Sigmoid colon (tissue), 7 donors: Measurements from ENCODE around the gene IER3IP1. TPM values are rescaled to one million over a fixed set of nuclear protein-coding genes. Genes with fewer than 3 reads are reported as not detected.
A peak's percentile ranks its signal among the peaks of the same experiment; 100 is the strongest.

Experiments
- DNase-seq: peaks from one replicate; pipeline ENCODE4 v3.0.0-alpha.2; 2019
- H3K27ac ChIP-seq, 4 donors: fragments of 200-600 bp; sonication (generic); one replicate each; pipeline ENCODE4 v1.5.1; 2016 to 2019; ENCODE audit warnings: mild to moderate bottlenecking in 1 of 4
- H3K27me3 ChIP-seq, 3 donors: fragments of 200-600 bp; sonication (generic); one replicate each; pipeline ENCODE4 v1.5.1; 2019; ENCODE audit warnings: mild to moderate bottlenecking in 1 of 3
- H3K36me3 ChIP-seq, 4 donors: fragments of 200-600 bp; sonication (generic); one replicate each; pipeline ENCODE4 v1.5.1; 2016 to 2019
- H3K4me1 ChIP-seq, 4 donors: fragments of 200-600 bp; sonication (generic); one replicate each; pipeline ENCODE4 v1.5.1; 2017 to 2019
- H3K4me3 ChIP-seq, 4 donors: fragments of 200-600 bp; sonication (generic); one replicate each; pipeline ENCODE4 v1.5.1; 2017 to 2019; ENCODE audit warnings: mild to moderate bottlenecking in 2 of 4, moderate library complexity in 1 of 4
- H3K9me3 ChIP-seq, 4 donors: fragments of 200-600 bp in 3 of 4; sonication (generic) in 3 of 4; one replicate each; pipeline versions ENCODE4 v1.5.1 to v1.6.1; 2013 to 2019
- EP300 ChIP-seq, 4 donors: sonication (generic); formaldehyde crosslinking; IDR thresholded peaks; one replicate each; pipeline ENCODE4 v1.6.1; 2017; ENCODE audit warnings: antibody characterized with exemption in 4 of 4
- POLR2A ChIP-seq, 2 donors: fragments of 450-650 bp; IDR thresholded peaks; one replicate each; pipeline ENCODE4 v1.6.1; 2016; ENCODE audit warnings: antibody characterized with exemption in 2 of 2, mild to moderate bottlenecking in 2 of 2, moderate library complexity in 2 of 2
- POLR2AphosphoS5 ChIP-seq, 4 donors: sonication (generic); formaldehyde crosslinking; IDR thresholded peaks; one replicate each; pipeline ENCODE4 v1.6.1; 2017; ENCODE audit warnings: antibody characterized with exemption in 4 of 4
- WGBS, 2 donors: extraction: QIAGEN DNeasy Blood & Tissue Kit; methylation state at CpG; one replicate each; pipeline ENCODE4 v1.1.7; 2013; 5-methylcytosine and 5-hydroxymethylcytosine counted together
- intact Hi-C: fragments of 100-400 bp; cut with DNase I; formaldehyde crosslinking; loops from one replicate; pipeline ENCODE4 v1.15.1; 2023
- polyA plus RNA-seq, 3 donors: library from polyadenylated mRNA; stranded (reverse); fragments of 200-250 nt; gene quantifications; one replicate each; pipeline ENCODE4 v1.2.3, GENCODE V29; 2013
- total RNA-seq, 4 donors: library from RNA; depleted of rRNA; stranded (reverse); fragments of >200 nt; gene quantifications; one replicate each; pipeline ENCODE4 v1.1.0, GENCODE V29; 2016
- TF ChIP-seq, protein P1 (sequence below), 4 experiments: fragments of 450-650 bp in 3 of 4; fragments of 200-600 bp in 1 of 4; IDR thresholded peaks; one replicate each; pipeline ENCODE4 v1.5.1; 2016 to 2019; ENCODE audit warnings: antibody characterized with exemption in 4 of 4, mild to moderate bottlenecking in 3 of 4, moderate library complexity in 2 of 4
- donor health status: healthy with polysubstance abuse.
- donor health status: Bipolar disorder and iron deficiency.
- donor health status: healthy.

Gene IER3IP1
- total and polyA plus RNA-seq, 7 donors: 7.1 to 20.4 (median 12.6) TPM

- Histone ChIP-seq H3K27ac (peak overlapping the region; percentile 80 to 84 (median 82)), H3K9me3 (no peaks in the 10 kb centered on the region), H3K4me1 (peaks cover 0 to 24% (median 20%) of the 10 kb centered on the region in 4 donors), H3K27me3 (no peaks in the 10 kb centered on the region), H3K36me3 (peaks cover 0 to 4% (median 0%) of the 10 kb centered on the region in 4 donors), H3K4me3 (peak overlapping the region; percentile 78 to 96 (median 88))
- intact Hi-C loops: no loop called here
- no peak for DNase-seq
- 1 to 6% methylated on average over 24 of the region's 24 CpGs for WGBS, 2 donors
- TF ChIP-seq, protein P1, sequence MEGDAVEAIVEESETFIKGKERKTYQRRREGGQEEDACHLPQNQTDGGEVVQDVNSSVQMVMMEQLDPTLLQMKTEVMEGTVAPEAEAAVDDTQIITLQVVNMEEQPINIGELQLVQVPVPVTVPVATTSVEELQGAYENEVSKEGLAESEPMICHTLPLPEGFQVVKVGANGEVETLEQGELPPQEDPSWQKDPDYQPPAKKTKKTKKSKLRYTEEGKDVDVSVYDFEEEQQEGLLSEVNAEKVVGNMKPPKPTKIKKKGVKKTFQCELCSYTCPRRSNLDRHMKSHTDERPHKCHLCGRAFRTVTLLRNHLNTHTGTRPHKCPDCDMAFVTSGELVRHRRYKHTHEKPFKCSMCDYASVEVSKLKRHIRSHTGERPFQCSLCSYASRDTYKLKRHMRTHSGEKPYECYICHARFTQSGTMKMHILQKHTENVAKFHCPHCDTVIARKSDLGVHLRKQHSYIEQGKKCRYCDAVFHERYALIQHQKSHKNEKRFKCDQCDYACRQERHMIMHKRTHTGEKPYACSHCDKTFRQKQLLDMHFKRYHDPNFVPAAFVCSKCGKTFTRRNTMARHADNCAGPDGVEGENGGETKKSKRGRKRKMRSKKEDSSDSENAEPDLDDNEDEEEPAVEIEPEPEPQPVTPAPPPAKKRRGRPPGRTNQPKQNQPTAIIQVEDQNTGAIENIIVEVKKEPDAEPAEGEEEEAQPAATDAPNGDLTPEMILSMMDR (IDR thresholded peaks at IDR 0.05): no peak
- no peak for TF ChIP-seq EP300 (IDR thresholded peaks at IDR 0.05)
- TF ChIP-seq POLR2AphosphoS5 (IDR thresholded peaks at IDR 0.05): no peak
- no peak for TF ChIP-seq POLR2A (IDR thresholded peaks at IDR 0.05)
Measured at GRCh38 chr18:47175283-47175897, 774 bp downstream of the IER3IP1 start.

- Histone ChIP-seq H3K4me1 (peaks cover 0 to 24% (median 20%) of the 10 kb centered on the region in 4 donors), H3K27me3 (no peaks in the 10 kb centered on the region), H3K4me3 (peak overlapping the region; percentile 78 to 96 (median 88)), H3K27ac (no peak overlapping the region), H3K36me3 (peaks cover 0 to 4% (median 0%) of the 10 kb centered on the region in 4 donors), H3K9me3 (no peaks in the 10 kb centered on the region)
- TF ChIP-seq, protein P1 (IDR thresholded peaks at IDR 0.05): no peak
- no peak for TF ChIP-seq POLR2A (IDR thresholded peaks at IDR 0.05)
- no peak for TF ChIP-seq EP300 (IDR thresholded peaks at IDR 0.05)
- no peak for TF ChIP-seq POLR2AphosphoS5 (IDR thresholded peaks at IDR 0.05)
- intact Hi-C loops: no loop called here
- 52 to 73% methylated on average over 13 of the region's 13 CpGs for WGBS, 2 donors
- DNase-seq: no peak
Measured at GRCh38 chr18:47174545-47175116, 1.5 kb downstream of the IER3IP1 start.

DNA sequence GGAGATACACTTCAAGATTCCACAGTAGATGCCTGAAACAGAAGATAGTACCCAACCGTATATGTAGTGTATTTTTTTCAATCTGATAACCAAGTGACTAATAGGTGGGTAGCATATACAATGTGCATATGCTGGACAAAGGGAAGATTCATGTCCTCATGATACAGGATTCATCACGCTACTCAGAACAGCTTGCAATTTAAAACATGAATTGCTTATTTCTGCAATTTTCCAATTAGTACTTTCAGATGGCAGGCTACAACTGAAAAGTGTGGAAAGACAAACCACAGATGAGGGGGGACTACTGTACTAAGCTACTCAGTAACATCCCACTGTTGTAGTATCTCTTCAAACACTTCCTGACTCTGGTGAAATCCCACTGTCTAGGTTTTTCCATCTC, 3.7 kb downstream of the IER3IP1 start:
- no peak overlapping the region for H3K27ac ChIP-seq
- intact Hi-C loops: no loop called here
- H3K9me3 ChIP-seq: no peaks in the 10 kb centered on the region
- no peaks in the 10 kb centered on the region for H3K27me3 ChIP-seq
- H3K4me3 ChIP-seq: no peak overlapping the region
- H3K36me3 ChIP-seq: peaks cover 0 to 4% (median 0%) of the 10 kb centered on the region in 4 donors
- H3K4me1 ChIP-seq: peaks cover 0 to 24% (median 20%) of the 10 kb centered on the region in 4 donors
- WGBS, 2 donors: 85 to 86% methylated on average over 2 of the region's 2 CpGs
- DNase-seq: no peak
- TF ChIP-seq POLR2AphosphoS5 (IDR thresholded peaks at IDR 0.05) (no peak), POLR2A (IDR thresholded peaks at IDR 0.05) (no peak)
- TF ChIP-seq, protein P1 (IDR thresholded peaks at IDR 0.05): no peak

DNA sequence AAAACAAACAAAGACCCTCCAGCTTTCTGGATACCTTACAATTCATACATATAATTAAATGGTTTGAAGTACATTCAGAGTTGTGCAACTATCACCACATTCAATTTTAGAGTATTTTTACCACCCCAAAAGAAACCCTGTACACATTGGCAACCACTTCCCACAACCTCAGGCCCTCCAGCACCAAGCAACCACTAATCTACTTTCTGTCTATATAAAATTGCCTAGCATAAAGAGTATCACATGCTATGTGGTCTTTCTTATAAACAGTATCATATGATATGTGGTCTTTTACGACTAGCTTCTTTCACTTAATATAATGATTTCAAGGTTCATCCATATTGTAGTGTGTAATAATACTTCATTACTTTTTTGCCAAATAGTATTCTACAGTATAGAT, 7.3 kb downstream of the IER3IP1 start:
- TF ChIP-seq, protein P1 (IDR thresholded peaks at IDR 0.05): no peak
- TF ChIP-seq POLR2A (IDR thresholded peaks at IDR 0.05) (no peak), POLR2AphosphoS5 (IDR thresholded peaks at IDR 0.05) (no peak), EP300 (IDR thresholded peaks at IDR 0.05) (no peak)

More for the DNA sequence above, 7.3 kb downstream of the IER3IP1 start:
- peaks cover 0 to 11% (median 6%) of the 10 kb centered on the region in 4 donors for H3K4me1 ChIP-seq
- WGBS, 2 donors: 77 to 89% methylated on average over 1 of the region's 1 CpG
- no peaks in the 10 kb centered on the region for H3K27me3 ChIP-seq
- DNase-seq: no peak
- no peaks in the 10 kb centered on the region for H3K9me3 ChIP-seq
- peaks cover 0 to 4% (median 0%) of the 10 kb centered on the region in 4 donors for H3K36me3 ChIP-seq
- H3K27ac ChIP-seq: no peak overlapping the region
- no peak overlapping the region for H3K4me3 ChIP-seq
- intact Hi-C loops: no loop called here
